Sigmoid colon (tissue), 7 donors: Measurements from ENCODE around the gene MRPS34. TPM values are rescaled to one million over a fixed set of nuclear protein-coding genes. Genes with fewer than 3 reads are reported as not detected.
A peak's percentile ranks its signal among the peaks of the same experiment; 100 is the strongest.

Experiments
- DNase-seq: peaks from one replicate; pipeline ENCODE4 v3.0.0-alpha.2; 2019
- H3K27ac ChIP-seq, 4 donors: fragments of 200-600 bp; sonication (generic); one replicate each; pipeline ENCODE4 v1.5.1; 2016 to 2019; ENCODE audit warnings: mild to moderate bottlenecking in 1 of 4
- H3K27me3 ChIP-seq, 3 donors: fragments of 200-600 bp; sonication (generic); one replicate each; pipeline ENCODE4 v1.5.1; 2019; ENCODE audit warnings: mild to moderate bottlenecking in 1 of 3
- H3K36me3 ChIP-seq, 4 donors: fragments of 200-600 bp; sonication (generic); one replicate each; pipeline ENCODE4 v1.5.1; 2016 to 2019
- H3K4me1 ChIP-seq, 4 donors: fragments of 200-600 bp; sonication (generic); one replicate each; pipeline ENCODE4 v1.5.1; 2017 to 2019
- H3K4me3 ChIP-seq, 4 donors: fragments of 200-600 bp; sonication (generic); one replicate each; pipeline ENCODE4 v1.5.1; 2017 to 2019; ENCODE audit warnings: mild to moderate bottlenecking in 2 of 4, moderate library complexity in 1 of 4
- H3K9me3 ChIP-seq, 4 donors: fragments of 200-600 bp in 3 of 4; sonication (generic) in 3 of 4; one replicate each; pipeline versions ENCODE4 v1.5.1 to v1.6.1; 2013 to 2019
- CTCF ChIP-seq, 4 experiments: fragments of 450-650 bp in 3 of 4; fragments of 200-600 bp in 1 of 4; IDR thresholded peaks; one replicate each; pipeline ENCODE4 v1.5.1; 2016 to 2019; ENCODE audit warnings: antibody characterized with exemption in 4 of 4, mild to moderate bottlenecking in 3 of 4, moderate library complexity in 2 of 4
- EP300 ChIP-seq, 4 donors: sonication (generic); formaldehyde crosslinking; IDR thresholded peaks; one replicate each; pipeline ENCODE4 v1.6.1; 2017; ENCODE audit warnings: antibody characterized with exemption in 4 of 4
- POLR2A ChIP-seq, 2 donors: fragments of 450-650 bp; IDR thresholded peaks; one replicate each; pipeline ENCODE4 v1.6.1; 2016; ENCODE audit warnings: antibody characterized with exemption in 2 of 2, mild to moderate bottlenecking in 2 of 2, moderate library complexity in 2 of 2
- POLR2AphosphoS5 ChIP-seq, 4 donors: sonication (generic); formaldehyde crosslinking; IDR thresholded peaks; one replicate each; pipeline ENCODE4 v1.6.1; 2017; ENCODE audit warnings: antibody characterized with exemption in 4 of 4
- WGBS, 2 donors: extraction: QIAGEN DNeasy Blood & Tissue Kit; methylation state at CpG; one replicate each; pipeline ENCODE4 v1.1.7; 2013; 5-methylcytosine and 5-hydroxymethylcytosine counted together
- intact Hi-C: fragments of 100-400 bp; cut with DNase I; formaldehyde crosslinking; loops from one replicate; pipeline ENCODE4 v1.15.1; 2023
- polyA plus RNA-seq, 3 donors: library from polyadenylated mRNA; stranded (reverse); fragments of 200-250 nt; gene quantifications; one replicate each; pipeline ENCODE4 v1.2.3, GENCODE V29; 2013
- total RNA-seq, 4 donors: library from RNA; depleted of rRNA; stranded (reverse); fragments of >200 nt; gene quantifications; one replicate each; pipeline ENCODE4 v1.1.0, GENCODE V29; 2016
- donor health status: healthy with polysubstance abuse.
- donor health status: Bipolar disorder and iron deficiency.
- donor health status: healthy.

Gene MRPS34
- total and polyA plus RNA-seq, 7 donors = 61.5 to 198 (median 104) TPM

GRCh38 chr16:1773703-1774447 lies 941 bp upstream of the MRPS34 start:
- peak overlapping the region; percentile 64 to 93 (median 90) for H3K4me3 ChIP-seq
- TF ChIP-seq POLR2AphosphoS5 (IDR thresholded peaks at IDR 0.05) = no peak
- no peak for TF ChIP-seq POLR2A (IDR thresholded peaks at IDR 0.05)
- no peak for TF ChIP-seq CTCF (IDR thresholded peaks at IDR 0.05)
- TF ChIP-seq EP300 (IDR thresholded peaks at IDR 0.05) = no peak
- WGBS, 2 donors = 5 to 14% methylated on average over 45 of the region's 45 CpGs
- peak overlapping the region; percentile 91 to 97 (median 96) for H3K27ac ChIP-seq
- H3K36me3 ChIP-seq = peaks cover 0 to 43% (median 29%) of the 10 kb centered on the region in 4 donors
- no peak for DNase-seq
- intact Hi-C loops = loop anchor here (2.0 to 10.0 kb wide), 3 partner anchors 53 to 1089 kb away; partner anchors contain the start of genes FAHD1, HAGH, JMJD8 and MAPK8IP3
- no peaks in the 10 kb centered on the region for H3K27me3 ChIP-seq
- no peaks in the 10 kb centered on the region for H3K9me3 ChIP-seq
- H3K4me1 ChIP-seq = peaks cover 0 to 56% (median 45%) of the 10 kb centered on the region in 4 donors

GRCh38 chr16:1772362-1772907 lies 499 bp downstream of the MRPS34 start, which contains the start of gene EME2:
Gene EME2 (plus strand): TSS chr16:1772810. CDS start chr16:1773228, 418 bp downstream.
- TF ChIP-seq EP300 (IDR thresholded peaks at IDR 0.05) (no peak), CTCF (IDR thresholded peaks at IDR 0.05) (no peak), POLR2AphosphoS5 (IDR thresholded peaks at IDR 0.05) (no peak), POLR2A (IDR thresholded peaks at IDR 0.05) (no peak)
- Histone ChIP-seq H3K27me3 (no peaks in the 10 kb centered on the region), H3K36me3 (peaks cover 14 to 43% (median 32%) of the 10 kb centered on the region in 4 donors), H3K27ac (peak within 1 kb of the TSS; percentile 91 to 97 (median 96)), H3K4me1 (peaks cover 0 to 56% (median 47%) of the 10 kb centered on the region in 4 donors), H3K9me3 (no peaks in the 10 kb centered on the region), H3K4me3 (peak within 1 kb of the TSS; percentile 64 to 93 (median 90))
- intact Hi-C loops = loop anchor here (2.0 to 10.0 kb wide), 3 partner anchors 54 to 1088 kb away; partner anchors contain the start of genes FAHD1, HAGH, JMJD8 and MAPK8IP3
- WGBS, 2 donors = 0 to 1% methylated on average over 53 of the region's 53 CpGs
- no peak for DNase-seq

- H3K36me3 ChIP-seq = peaks cover 19 to 43% (median 32%) of the 10 kb centered on the region in 4 donors
- intact Hi-C loops = loop anchor here (2.0 to 10.0 kb wide), 3 partner anchors 55 to 1087 kb away; partner anchors contain the start of genes FAHD1, HAGH, JMJD8 and MAPK8IP3
- no peaks in the 10 kb centered on the region for H3K27me3 ChIP-seq
- WGBS, 2 donors = 6 to 17% methylated on average over 22 of the region's 22 CpGs
- no peaks in the 10 kb centered on the region for H3K9me3 ChIP-seq
- H3K27ac ChIP-seq = peak overlapping the region; percentile 91 to 97 (median 96)
- TF ChIP-seq POLR2AphosphoS5 (IDR thresholded peaks at IDR 0.05) (no peak), CTCF (IDR thresholded peaks at IDR 0.05) (no peak), POLR2A (IDR thresholded peaks at IDR 0.05) (no peak), EP300 (IDR thresholded peaks at IDR 0.05) (no peak)
- H3K4me1 ChIP-seq = peaks cover 0 to 56% (median 47%) of the 10 kb centered on the region in 4 donors
- H3K4me3 ChIP-seq = peak overlapping the region; percentile 64 to 93 (median 90)
- DNase-seq = no peak
Measured at GRCh38 chr16:1771864-1772361, 1.0 kb downstream of the MRPS34 start.

- 1% methylated on average over 79 of the region's 79 CpGs for WGBS, 2 donors
- H3K27me3 ChIP-seq = no peaks in the 10 kb centered on the region
- TF ChIP-seq EP300 (IDR thresholded peaks at IDR 0.05) (no peak), POLR2A (IDR thresholded peaks at IDR 0.05) (no peak), CTCF (IDR thresholded peaks at IDR 0.05) (no peak), POLR2AphosphoS5 (IDR thresholded peaks at IDR 0.05) (no peak)
- peak within 1 kb of the TSS; percentile 91 to 97 (median 96) for H3K27ac ChIP-seq
- peak; percentile 88 for DNase-seq
- no peaks in the 10 kb centered on the region for H3K9me3 ChIP-seq
- H3K4me1 ChIP-seq = peaks cover 0 to 56% (median 47%) of the 10 kb centered on the region in 4 donors
- intact Hi-C loops = loop anchor here (5.0 to 10.0 kb wide), 2 partner anchors 64 to 1087 kb away; partner anchors contain the start of genes JMJD8, MAPK8IP3 and STUB1
- peaks cover 24 to 43% (median 32%) of the 10 kb centered on the region in 4 donors for H3K36me3 ChIP-seq
- H3K4me3 ChIP-seq = peak within 1 kb of the TSS; percentile 64 to 93 (median 90)
Measured at GRCh38 chr16:1771188-1771863, 1.6 kb downstream of the MRPS34 start, which contains the start of gene NME3. Gene NME3 (minus strand): TSS chr16:1771543. CDS start chr16:1771534, 9 bp downstream.
